Coronary artery (tissue), 2 donors: Measurements from ENCODE around the gene DAPK1.

Source experiments
- DNase-seq: peaks from one replicate; pipeline ENCODE4 v3.0.0-alpha.2; 2017; ENCODE audit warnings: low spot score
- H3K27ac ChIP-seq, 2 donors: fragments of 200-600 bp; sonication (generic); one replicate each; pipeline ENCODE4 v1.5.1; 2016 to 2019
- H3K4me3 ChIP-seq: fragments of 200-600 bp; sonication (generic); 2 replicates; pipeline ENCODE4 v1.5.1; 2016; ENCODE audit warnings: mild to moderate bottlenecking, moderate library complexity
- TF ChIP-seq, protein P1 (sequence below): fragments of 200-600 bp; sonication (generic); IDR thresholded peaks from one replicate; pipeline ENCODE4 v1.5.1; 2019; ENCODE audit warnings: antibody characterized with exemption

The DAPK1 gene

DNA sequence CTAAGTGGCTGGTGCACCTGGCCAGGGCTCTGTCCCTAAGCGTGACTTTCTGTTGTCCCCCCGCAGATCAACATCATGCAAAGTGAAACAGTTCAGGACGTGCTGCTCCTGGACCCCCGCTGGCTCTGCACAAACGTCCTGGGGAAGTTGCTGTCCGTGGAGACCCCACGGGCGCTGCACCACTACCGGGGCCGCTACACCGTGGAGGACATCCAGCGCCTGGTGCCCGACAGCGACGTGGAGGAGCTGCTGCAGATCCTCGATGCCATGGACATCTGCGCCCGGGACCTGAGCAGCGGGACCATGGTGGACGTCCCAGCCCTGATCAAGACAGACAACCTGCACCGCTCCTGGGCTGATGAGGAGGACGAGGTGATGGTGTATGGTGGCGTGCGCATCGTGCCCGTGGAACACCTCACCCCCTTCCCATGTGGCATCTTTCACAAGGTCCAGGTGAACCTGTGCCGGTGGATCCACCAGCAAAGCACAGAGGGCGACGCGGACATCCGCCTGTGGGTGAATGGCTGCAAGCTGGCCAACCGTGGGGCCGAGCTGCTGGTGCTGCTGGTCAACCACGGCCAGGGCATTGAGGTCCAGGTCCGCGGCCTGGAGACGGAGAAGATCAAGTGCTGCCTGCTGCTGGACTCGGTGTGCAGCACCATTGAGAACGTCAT is 208.5 kb downstream of the DAPK1 start:
- H3K27ac ChIP-seq: no peak overlapping the region
- TF ChIP-seq, protein P1, sequence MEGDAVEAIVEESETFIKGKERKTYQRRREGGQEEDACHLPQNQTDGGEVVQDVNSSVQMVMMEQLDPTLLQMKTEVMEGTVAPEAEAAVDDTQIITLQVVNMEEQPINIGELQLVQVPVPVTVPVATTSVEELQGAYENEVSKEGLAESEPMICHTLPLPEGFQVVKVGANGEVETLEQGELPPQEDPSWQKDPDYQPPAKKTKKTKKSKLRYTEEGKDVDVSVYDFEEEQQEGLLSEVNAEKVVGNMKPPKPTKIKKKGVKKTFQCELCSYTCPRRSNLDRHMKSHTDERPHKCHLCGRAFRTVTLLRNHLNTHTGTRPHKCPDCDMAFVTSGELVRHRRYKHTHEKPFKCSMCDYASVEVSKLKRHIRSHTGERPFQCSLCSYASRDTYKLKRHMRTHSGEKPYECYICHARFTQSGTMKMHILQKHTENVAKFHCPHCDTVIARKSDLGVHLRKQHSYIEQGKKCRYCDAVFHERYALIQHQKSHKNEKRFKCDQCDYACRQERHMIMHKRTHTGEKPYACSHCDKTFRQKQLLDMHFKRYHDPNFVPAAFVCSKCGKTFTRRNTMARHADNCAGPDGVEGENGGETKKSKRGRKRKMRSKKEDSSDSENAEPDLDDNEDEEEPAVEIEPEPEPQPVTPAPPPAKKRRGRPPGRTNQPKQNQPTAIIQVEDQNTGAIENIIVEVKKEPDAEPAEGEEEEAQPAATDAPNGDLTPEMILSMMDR: no peak
- DNase-seq: no peak
- no peak overlapping the region for H3K4me3 ChIP-seq

DNA sequence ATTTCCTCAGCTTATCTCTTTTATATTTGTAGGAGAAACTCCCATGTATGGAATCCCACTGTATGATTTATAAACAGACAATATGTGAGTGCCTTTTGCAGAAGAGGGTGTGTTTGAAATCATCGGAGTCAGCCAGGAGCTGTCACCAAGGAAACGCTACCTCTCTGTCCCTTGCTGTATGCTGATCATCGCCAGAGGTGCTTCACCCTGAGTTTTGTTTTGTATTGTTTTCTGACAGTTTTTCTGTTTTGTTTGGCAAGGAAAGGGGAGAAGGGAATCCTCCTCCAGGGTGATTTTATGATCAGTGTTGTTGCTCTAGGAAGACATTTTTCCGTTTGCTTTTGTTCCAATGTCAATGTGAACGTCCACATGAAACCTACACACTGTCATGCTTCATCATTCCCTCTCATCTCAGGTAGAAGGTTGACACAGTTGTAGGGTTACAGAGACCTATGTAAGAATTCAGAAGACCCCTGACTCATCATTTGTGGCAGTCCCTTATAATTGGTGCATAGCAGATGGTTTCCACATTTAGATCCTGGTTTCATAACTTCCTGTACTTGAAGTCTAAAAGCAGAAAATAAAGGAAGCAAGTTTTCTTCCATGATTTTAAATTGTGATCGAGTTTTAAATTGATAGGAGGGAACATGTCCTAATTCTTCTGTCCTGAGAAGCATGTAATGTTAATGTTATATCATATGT is 210.3 kb downstream of the DAPK1 start:
- H3K4me3 ChIP-seq: no peak overlapping the region
- DNase-seq: no peak
- TF ChIP-seq, protein P1: no peak

DNA sequence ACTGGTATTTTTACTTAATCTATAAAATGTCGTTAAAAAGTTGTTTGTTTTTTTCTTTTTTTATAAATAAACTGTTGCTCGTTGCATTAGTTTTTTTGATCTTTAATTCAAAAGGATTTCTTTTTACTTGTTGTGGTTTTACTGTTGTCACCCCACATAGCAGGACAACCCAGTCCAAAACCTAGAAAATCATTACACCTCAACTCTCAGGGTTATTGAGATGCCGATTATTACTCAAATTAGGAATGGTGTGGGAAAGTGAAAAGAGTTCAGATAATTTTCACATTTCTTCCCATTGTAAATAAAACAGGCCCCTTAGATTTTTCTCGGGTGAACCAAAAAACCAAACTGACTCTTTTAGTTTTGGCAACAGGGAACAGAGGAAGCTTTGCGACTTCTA is 210.9 kb downstream of the DAPK1 start:
- DNase-seq: no peak
- no peak overlapping the region for H3K4me3 ChIP-seq
- TF ChIP-seq, protein P1: no peak
- no peak overlapping the region for H3K27ac ChIP-seq

More for the DNA sequence above, 210.3 kb downstream of the DAPK1 start:
- no peak overlapping the region for H3K27ac ChIP-seq

DNA sequence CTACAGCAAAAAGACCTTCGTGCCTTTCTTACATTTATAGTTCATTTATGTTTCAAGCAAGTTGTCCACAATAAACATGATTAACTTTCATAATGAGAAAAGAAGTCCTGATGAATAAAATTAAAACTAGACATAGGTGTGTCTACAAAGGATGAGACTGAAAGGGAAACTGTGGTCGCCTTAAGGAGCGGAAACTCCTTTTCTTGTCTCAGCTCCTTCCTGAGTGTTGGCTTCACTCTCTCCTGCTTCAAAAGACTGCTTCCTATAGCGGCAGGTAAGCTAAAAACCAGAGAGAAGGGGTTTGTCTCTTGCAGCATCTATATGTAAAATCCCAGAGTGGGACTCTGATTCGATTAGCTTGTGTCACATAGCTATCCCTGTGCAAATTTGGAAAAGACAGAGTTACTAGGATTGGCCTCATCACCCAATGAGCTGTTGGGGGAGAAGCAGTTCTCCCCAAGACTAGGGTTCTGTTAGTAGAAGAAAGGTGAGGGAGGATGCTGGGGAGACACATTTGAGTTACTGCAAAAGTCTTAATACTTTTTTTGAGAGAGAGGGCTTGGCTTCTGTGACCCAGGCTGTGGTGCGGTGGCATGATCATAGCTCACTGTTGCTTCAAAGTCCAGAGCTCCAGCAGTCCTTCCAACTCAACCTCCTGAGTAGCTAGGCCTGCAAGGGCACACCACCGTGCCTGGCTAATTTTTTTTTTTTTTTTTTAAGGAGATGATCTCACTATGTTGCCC is 211.5 kb downstream of the DAPK1 start:
- TF ChIP-seq, protein P1: no peak
- Histone ChIP-seq H3K27ac (no peak overlapping the region), H3K4me3 (no peak overlapping the region)
- no peak for DNase-seq

DNA sequence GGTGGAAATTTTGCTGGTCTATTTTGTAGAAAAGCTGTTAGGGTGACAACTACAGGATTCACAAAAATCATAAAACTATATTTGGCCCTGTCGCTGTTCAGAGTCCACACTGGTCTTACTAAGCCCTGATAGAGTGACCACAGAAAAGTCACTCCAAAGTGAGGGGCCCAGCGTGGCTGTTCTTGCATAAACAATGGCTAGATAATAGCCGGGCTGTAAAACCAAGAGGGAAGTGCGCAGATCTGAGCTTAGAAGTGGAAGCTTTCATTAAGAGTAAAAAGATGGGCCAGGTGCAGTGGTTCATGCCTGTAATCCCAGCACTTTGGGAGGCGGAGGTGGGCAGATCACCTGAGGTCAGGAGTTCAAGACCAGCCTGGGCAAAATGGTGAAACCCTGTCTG is 212.8 kb downstream of the DAPK1 start:
- TF ChIP-seq, protein P1: no peak
- Histone ChIP-seq H3K27ac (no peak overlapping the region), H3K4me3 (no peak overlapping the region)
- no peak for DNase-seq

DNA sequence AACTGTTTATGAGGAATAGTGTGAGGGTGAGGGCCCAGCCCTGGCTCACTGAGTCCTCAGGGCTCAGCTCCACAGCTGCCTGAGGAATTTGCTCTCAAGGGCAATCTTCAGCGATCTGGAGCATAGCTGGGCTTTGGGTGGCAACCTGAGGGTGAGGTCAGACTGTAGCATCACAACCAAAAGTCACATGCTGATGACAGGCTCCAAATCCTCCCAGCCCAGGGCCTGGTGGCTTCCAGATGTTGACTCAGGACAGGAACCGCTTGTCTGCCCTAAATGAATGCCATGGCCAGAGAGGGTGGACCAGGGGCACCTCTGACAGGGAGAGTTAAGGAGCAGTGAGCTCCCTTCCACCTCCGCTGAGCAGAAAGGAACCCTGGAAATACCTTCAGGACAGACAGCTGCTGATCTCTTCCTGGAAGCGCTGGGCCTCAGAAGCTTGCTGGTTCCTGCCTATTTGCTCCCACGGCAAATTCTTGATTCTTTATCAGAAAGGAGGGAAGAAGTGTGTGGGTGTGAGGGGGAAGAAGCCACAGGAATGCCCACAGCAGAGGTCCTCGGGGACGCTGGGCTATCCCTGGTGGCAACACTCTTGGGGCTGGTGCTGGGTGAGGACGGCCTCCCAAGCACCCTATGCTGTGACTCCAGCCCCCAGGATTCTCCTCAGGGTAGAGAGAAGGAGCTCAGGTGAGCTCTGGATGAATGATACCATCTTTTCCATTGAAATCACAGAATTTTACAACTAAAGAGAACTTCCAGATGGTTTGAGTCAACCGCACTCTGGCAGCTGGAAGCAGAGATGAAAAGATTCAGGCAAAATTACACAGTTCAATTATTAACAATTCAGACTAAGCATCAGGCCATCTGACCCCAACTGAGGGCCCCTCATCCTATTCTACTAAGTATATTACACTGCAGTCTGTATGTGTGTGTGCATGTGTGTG is 214.5 kb downstream of the DAPK1 start:
- peak overlapping the region in 1 of 2 donors; percentile 30 for H3K27ac ChIP-seq
- no peak overlapping the region for H3K4me3 ChIP-seq
- TF ChIP-seq, protein P1: no peak
- DNase-seq: no peak
